ENCODE results near the gene SGPL1. TPM values are rescaled to one million over a fixed set of nuclear protein-coding genes. Genes with fewer than 3 reads are reported as not detected.

SGPL1 gene
- total RNA-seq, 1 experiment from 2014 or later: 69.4 TPM

GRCh38 chr10:70816220-70816894 lies 609 bp downstream of the SGPL1 start (continued):
- no peak for TF ChIP-seq REST (IDR thresholded peaks at IDR 0.05; ENCODE audit: low read depth)

GRCh38 chr10:70820976-70821750 lies 5.4 kb downstream of the SGPL1 start:
- intact Hi-C loops (cut with micrococcal nuclease): no loop called here
- DNase-seq (ENCODE audit: low read depth, low spot score): no peak
- Histone ChIP-seq H3K27ac (ENCODE audit: low read depth, low read length) (no peak overlapping the region), H3K4me1 (ENCODE audit: control insufficient read depth in 1 of 2, insufficient read depth in 2 of 2, low read length in 2 of 2) (peaks cover 9% of the 10 kb centered on the region in 2 experiments; a peak in 3 of 4 replicates), H3K27me3 (ENCODE audit: insufficient read depth, low read length) (no peaks in the 10 kb centered on the region), H3K4me2 (ENCODE audit: low read length) (no peak overlapping the region), H3K9me3 (ENCODE audit: control insufficient read depth in 1 of 2, insufficient read depth in 1 of 2, low read depth in 1 of 2, low read length in 2 of 2) (no peaks in the 10 kb centered on the region), H3K9ac (ENCODE audit: low read length) (no peak overlapping the region), H3K79me2 (ENCODE audit: insufficient read depth, low read length) (peaks cover 70% of the 10 kb centered on the region), H3K9me2 (ENCODE audit: insufficient read depth) (no peaks in the 10 kb centered on the region), H2AFZ (ENCODE audit: low read depth, low read length, poor library complexity, severe bottlenecking) (no peak overlapping the region), H3K36me3 (ENCODE audit: control insufficient read depth in 1 of 2, insufficient read depth in 2 of 2, low read length in 2 of 2) (peaks cover 4 to 17% of the 10 kb centered on the region in 2 experiments; a peak in 3 of 4 replicates), H3K4me3 (replicated peaks in 1 of 2; ENCODE audit: low read depth in 1 of 2, low read length in 2 of 2) (no peak overlapping the region), H4K20me1 (ENCODE audit: insufficient read depth) (no peaks in the 10 kb centered on the region)
- peak; percentile 32; the same call in 1 of the 2 replicates for TF ChIP-seq RAD21 (IDR thresholded peaks at IDR 0.05; ENCODE audit: low read depth)
- peak in 2 of 3 experiments; percentile 15 to 29; a peak in 1 of 6 replicates for TF ChIP-seq CTCF (IDR thresholded peaks at IDR 0.05 in 2 of 3, conservative IDR thresholded peaks at IDR 0.05 in 1 of 3; ENCODE audit: borderline replicate concordance in 1 of 3, insufficient read depth in 1 of 3, low read depth in 2 of 3, low read length in 2 of 3)
- TF ChIP-seq SRF (IDR thresholded peaks at IDR 0.05; ENCODE audit: low read depth): no peak
- TF ChIP-seq SP1 (IDR thresholded peaks at IDR 0.05; ENCODE audit: low read depth): no peak
- ChIA-PET POLR2A (no interaction called here), RAD21 (ENCODE audit: low non-redundant PET in 1 of 2, low total read pairs in 2 of 2, uncharacterized antibody in 2 of 2, unreplicated experiment in 2 of 2) (no interaction called here), CTCF (no interaction called here)
- ATAC-seq: no peak
- BruUV-seq (replicated peaks): no TSS peak

Data from HCT116 (cell line).